Adipocyte (in vitro differentiated cells): ENCODE results near the gene SLC6A3.

Source experiments
- DNase-seq: peaks from one replicate; pipeline ENCODE4 v3.0.0-alpha.2; 2015; ENCODE audit warnings: low read depth
- H3K27me3 ChIP-seq: replicated peaks from 2 replicates; pipeline ENCODE4 v1.7.0; 2013; ENCODE audit warnings: mild to moderate bottlenecking, low read length, moderate library complexity; ENCODE audit not compliant: control insufficient read depth, insufficient read depth
- H3K36me3 ChIP-seq: 2 replicates; pipeline ENCODE4 v1.7.0; 2013; ENCODE audit warnings: low read length, mild to moderate bottlenecking, moderate library complexity; ENCODE audit not compliant: control insufficient read depth, insufficient read depth, severe bottlenecking
- H3K4me1 ChIP-seq: 2 replicates; pipeline ENCODE4 v1.7.0; 2013; ENCODE audit warnings: mild to moderate bottlenecking, low read length, moderate library complexity; ENCODE audit not compliant: control insufficient read depth, insufficient read depth
- H3K4me3 ChIP-seq: 2 replicates; pipeline ENCODE4 v1.7.0; 2013; ENCODE audit warnings: mild to moderate bottlenecking, low read length, moderate library complexity
- H3K9ac ChIP-seq: 2 replicates; pipeline ENCODE4 v1.7.0; 2013; ENCODE audit warnings: mild to moderate bottlenecking, low read length, moderate library complexity
- H3K9me3 ChIP-seq: 2 replicates; pipeline ENCODE4 v1.7.0; 2013; ENCODE audit warnings: mild to moderate bottlenecking, low read length, moderate library complexity; ENCODE audit not compliant: control insufficient read depth

The SLC6A3 gene

GRCh38 chr5:1394881-1395860, 50.1 kb downstream of the SLC6A3 start:
- Histone ChIP-seq H3K4me3 (no peak overlapping the region), H3K9me3 (peaks cover 19% of the 10 kb centered on the region), H3K9ac (no peak overlapping the region), H3K27me3 (peaks cover 64% of the 10 kb centered on the region), H3K36me3 (no peaks in the 10 kb centered on the region), H3K4me1 (no peaks in the 10 kb centered on the region)
- no peak for DNase-seq

DNA sequence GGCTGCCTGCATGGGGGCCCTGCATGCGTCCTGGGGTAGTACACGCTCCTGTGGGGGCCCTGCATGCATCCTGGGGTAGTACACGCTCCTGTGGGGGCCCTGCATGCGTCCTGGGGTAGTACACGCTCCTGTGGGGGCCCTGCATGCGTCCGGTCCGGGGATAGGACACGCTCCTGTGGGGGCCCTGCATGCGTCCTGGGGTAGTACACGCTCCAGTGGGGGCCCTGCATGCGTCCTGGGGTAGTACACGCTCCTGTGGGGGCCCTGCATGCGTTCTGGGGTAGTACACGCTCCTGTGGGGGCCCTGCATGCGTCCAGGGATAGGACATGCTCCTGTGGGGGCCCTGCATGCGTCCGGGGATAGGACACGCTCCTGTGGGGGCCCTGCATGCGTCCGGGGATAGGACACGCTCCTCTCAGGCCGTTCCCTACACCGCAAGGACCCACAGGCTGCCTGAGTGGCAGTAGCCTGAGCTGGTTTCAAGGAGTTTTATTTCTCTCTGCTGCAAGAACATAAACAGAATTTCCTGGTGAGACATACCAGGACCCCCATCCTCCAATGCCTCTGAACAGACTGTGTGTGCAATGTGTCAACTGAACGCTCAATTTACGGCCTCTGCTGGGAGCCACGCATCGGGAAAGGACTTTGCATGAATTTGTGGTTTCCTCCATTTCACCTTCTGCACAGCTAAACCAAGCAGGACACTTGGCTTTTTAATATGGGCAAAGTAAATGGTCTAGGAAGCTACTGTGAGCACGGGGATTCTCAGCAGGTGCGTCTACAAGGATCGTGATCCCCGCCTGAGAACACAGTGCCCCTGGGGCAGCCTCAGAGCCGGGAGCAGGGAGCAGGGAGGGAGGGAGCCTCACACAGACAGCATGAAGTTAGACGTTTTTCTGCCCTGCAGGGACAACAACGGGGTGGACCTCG, 51.4 kb downstream of the SLC6A3 start:
- Histone ChIP-seq H3K9ac (no peak overlapping the region), H3K36me3 (no peaks in the 10 kb centered on the region), H3K9me3 (peaks cover 8% of the 10 kb centered on the region), H3K4me1 (no peaks in the 10 kb centered on the region), H3K27me3 (peaks cover 66% of the 10 kb centered on the region), H3K4me3 (no peak overlapping the region)
- DNase-seq = no peak

DNA sequence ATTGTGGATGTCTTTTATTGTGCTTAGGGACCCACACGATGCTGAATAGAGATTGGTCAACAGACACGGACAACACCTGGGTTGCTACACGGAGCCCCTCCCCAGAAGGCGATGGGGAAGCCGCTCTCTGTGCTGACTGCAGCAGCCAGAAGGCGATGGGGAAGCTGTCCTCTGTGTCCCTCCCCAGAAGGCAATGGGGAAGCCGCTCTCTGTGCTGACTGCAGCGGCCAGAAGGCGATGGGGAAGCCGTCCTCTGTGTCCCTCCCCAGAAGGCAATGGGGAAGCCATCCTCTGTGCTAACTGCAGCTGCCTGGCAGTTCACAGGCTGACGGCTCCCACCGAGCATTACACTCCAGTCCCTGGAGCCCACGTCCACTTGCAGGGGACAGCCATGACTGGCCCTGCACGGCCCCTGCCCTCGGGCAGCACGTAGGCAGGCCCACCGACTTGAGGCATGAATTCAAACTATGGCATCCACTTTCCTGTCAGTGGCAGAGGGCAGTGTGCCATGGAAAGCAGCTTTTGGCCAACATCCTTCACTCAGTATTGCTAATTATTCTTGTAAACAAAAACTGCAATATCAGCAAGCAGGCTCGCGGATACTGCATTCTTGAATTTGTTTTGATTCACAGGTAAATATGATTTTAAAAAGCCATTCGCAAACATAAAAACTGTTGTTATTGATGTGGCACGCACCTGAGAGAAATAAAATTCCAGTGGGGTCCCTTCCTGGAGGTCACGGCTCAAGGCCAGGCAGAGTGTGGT, 52.3 kb downstream of the SLC6A3 start:
- H3K27me3 ChIP-seq = peaks cover 73% of the 10 kb centered on the region
- no peaks in the 10 kb centered on the region for H3K4me1 ChIP-seq
- no peak for DNase-seq
- no peaks in the 10 kb centered on the region for H3K9me3 ChIP-seq
- no peaks in the 10 kb centered on the region for H3K36me3 ChIP-seq
- no peak overlapping the region for H3K4me3 ChIP-seq
- no peak overlapping the region for H3K9ac ChIP-seq

- H3K27me3 ChIP-seq = peaks cover 71% of the 10 kb centered on the region
These were observed 53.0 kb downstream of the SLC6A3 start for GRCh38 chr5:1392261-1392660.

DNA sequence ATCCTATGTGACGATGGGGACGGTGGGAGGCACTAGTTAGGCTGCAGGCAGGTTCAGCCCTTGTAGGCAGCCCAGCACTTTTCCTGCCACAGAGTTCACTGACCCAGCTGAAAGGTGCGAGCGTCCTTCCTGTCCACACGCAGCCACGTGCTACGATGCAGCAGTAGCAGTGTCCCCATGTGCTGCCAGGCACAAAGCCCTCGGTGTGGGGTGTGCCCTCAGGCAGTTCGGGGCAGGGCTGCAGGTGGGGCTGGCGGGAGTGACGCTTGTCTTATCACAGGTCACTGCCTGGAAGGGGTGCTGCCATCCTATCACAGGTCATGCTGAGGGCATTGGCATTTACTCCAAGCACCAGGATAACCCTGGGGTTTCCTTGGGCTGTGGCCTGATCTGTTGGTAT, 53.5 kb downstream of the SLC6A3 start:
- peaks cover 68% of the 10 kb centered on the region for H3K27me3 ChIP-seq
- no peak for DNase-seq
- H3K9me3 ChIP-seq = no peaks in the 10 kb centered on the region
- H3K4me1 ChIP-seq = no peaks in the 10 kb centered on the region
- no peak overlapping the region for H3K4me3 ChIP-seq
- H3K9ac ChIP-seq = no peak overlapping the region
- no peaks in the 10 kb centered on the region for H3K36me3 ChIP-seq

More at GRCh38 chr5:1392261-1392660, 53.0 kb downstream of the SLC6A3 start:
- H3K9ac ChIP-seq = no peak overlapping the region
- H3K4me1 ChIP-seq = no peaks in the 10 kb centered on the region
- no peaks in the 10 kb centered on the region for H3K9me3 ChIP-seq
- no peak overlapping the region for H3K4me3 ChIP-seq
- no peak for DNase-seq
- H3K36me3 ChIP-seq = no peaks in the 10 kb centered on the region

DNA sequence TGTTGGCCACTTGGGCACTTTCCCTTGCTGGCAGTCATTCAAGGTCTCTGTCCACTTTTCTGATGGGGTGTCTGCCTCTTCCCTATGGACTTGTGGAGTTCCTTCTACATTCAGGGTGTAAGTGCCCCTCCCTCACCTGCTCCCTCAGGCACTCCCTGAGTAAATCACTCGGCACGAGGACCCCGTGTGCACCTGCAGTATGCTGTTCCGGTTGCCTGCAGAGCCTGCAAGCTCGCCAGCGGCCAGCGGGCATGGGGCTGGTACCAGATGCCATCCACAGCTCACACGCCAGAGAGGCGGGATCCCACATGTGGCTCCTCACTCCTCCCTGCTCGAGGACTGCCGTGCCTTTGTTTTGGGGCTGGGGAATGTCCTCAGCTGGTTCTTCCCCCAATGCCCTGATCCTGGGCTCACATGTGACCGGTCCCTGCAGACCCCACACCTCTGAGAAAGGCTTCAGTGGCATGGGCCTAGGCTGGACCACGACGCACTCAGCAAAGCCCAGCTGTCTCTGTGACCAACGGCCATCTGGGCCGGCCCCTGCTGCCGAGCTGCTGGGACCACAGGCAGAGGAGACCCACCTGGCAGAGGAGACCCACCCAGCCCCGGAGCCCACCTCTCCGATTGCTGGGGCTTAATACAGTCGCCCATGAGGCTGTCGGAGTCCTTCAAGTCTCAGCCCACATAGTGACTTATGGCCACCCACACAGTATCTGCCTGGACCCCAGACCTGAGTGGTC, 54.2 kb downstream of the SLC6A3 start:
- no peak overlapping the region for H3K4me3 ChIP-seq
- no peak overlapping the region for H3K9ac ChIP-seq
- no peak for DNase-seq
- no peaks in the 10 kb centered on the region for H3K36me3 ChIP-seq
- H3K4me1 ChIP-seq = no peaks in the 10 kb centered on the region
- H3K27me3 ChIP-seq = peaks cover 66% of the 10 kb centered on the region
- H3K9me3 ChIP-seq = no peaks in the 10 kb centered on the region

DNA sequence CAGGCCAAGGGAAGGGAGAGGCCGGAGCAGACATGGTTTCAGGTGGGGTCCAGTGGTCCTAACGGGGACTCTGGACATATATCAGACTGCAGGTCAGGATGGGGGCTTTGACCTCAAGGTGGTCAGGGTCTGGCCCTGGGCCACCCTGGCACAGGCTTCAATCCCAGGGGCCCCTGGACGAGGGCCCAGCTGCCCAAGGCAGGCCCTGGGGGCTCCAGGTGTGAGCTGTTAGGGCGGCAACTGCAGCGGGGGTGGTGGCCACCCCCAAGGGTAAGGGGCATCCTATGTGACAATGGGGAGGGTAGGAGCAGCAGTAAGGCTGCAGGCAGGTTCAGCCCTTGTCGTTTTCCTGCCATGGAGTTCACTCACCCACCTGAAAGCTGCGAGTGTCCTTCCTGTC, 54.9 kb downstream of the SLC6A3 start:
- H3K9ac ChIP-seq = no peak overlapping the region
- H3K36me3 ChIP-seq = no peaks in the 10 kb centered on the region
- H3K4me3 ChIP-seq = no peak overlapping the region
- peaks cover 5% of the 10 kb centered on the region for H3K4me1 ChIP-seq
- DNase-seq = no peak
- H3K27me3 ChIP-seq = peaks cover 60% of the 10 kb centered on the region
- no peaks in the 10 kb centered on the region for H3K9me3 ChIP-seq

- H3K4me3 ChIP-seq = no peak overlapping the region
These were observed 56.8 kb downstream of the SLC6A3 start for GRCh38 chr5:1388383-1388967.

DNA sequence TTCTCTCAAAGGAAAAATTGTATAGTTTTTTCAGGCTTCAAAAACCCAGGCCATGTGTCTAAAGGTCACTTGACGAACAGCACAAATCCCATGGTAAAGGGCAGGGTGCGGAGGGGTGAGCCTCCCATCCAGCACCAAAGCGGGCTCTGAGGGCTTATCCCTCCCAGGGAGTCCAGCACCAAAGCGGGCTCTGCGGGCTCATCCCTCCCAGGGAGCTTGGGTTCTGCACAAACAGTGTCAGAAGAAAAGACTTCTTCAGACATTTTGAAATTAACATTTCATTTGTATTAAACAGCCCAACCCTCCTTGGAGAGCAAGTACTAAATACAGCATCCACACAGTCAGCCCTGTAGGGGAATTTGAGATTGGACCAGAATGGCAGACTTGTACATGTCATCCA, 57.4 kb downstream of the SLC6A3 start:
- no peak overlapping the region for H3K9ac ChIP-seq

More at GRCh38 chr5:1388383-1388967, 56.8 kb downstream of the SLC6A3 start:
- Histone ChIP-seq H3K9me3 (no peaks in the 10 kb centered on the region), H3K4me1 (peaks cover 5% of the 10 kb centered on the region), H3K36me3 (no peaks in the 10 kb centered on the region), H3K9ac (no peak overlapping the region), H3K27me3 (peaks cover 50% of the 10 kb centered on the region)
- DNase-seq = no peak

More for the DNA sequence above, 57.4 kb downstream of the SLC6A3 start:
- Histone ChIP-seq H3K9me3 (no peaks in the 10 kb centered on the region), H3K36me3 (no peaks in the 10 kb centered on the region), H3K4me3 (no peak overlapping the region), H3K4me1 (peaks cover 5% of the 10 kb centered on the region), H3K27me3 (peaks cover 52% of the 10 kb centered on the region)
- no peak for DNase-seq
